Glomerular visceral epithelial cell (primary cell): Measurements from ENCODE around the gene SLC44A5.
"Not testable (repeated sequence)": the region's sequence is repeated elsewhere in the genome, so short reads cannot be mapped to it uniquely, and the experiment has no call there.

Experiments used
- DNase-seq: peaks from one replicate; pipeline ENCODE4 v3.0.0-alpha.2; 2016; ENCODE audit errors: extremely low spot score

The SLC44A5 gene

DNA sequence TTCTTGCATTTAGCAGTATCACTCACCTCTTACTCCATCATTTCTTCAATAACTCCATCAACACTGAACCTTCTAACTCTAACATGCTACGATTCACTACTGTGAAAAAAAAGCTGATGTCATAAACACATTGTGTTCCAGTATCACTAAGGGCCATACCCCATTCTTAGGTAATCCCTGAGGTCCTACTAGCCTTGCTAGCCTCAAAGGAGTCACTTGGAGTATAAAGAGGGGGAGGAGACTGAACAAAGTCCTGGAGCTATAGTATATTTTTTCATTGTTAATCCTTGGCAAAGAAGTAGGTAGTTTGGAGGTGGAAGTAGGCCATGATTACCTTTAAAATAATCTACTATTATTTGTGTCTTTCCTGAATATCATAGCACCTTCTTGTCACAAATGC, at the start of gene SLC44A5:
SLC44A5 (minus strand) TSS at position 101 of the 400 bp plus-strand sequence. CDS start 69,667 bp downstream, outside the sequence.
- DNase-seq: no peak

- no peak for DNase-seq
These were observed 45.0 kb upstream of the SLC44A5 start for GRCh38 chr1:75655931-75656330.

- not testable (repeated sequence) for DNase-seq
These were observed 36.3 kb upstream of the SLC44A5 start for GRCh38 chr1:75647183-75647582.

DNA sequence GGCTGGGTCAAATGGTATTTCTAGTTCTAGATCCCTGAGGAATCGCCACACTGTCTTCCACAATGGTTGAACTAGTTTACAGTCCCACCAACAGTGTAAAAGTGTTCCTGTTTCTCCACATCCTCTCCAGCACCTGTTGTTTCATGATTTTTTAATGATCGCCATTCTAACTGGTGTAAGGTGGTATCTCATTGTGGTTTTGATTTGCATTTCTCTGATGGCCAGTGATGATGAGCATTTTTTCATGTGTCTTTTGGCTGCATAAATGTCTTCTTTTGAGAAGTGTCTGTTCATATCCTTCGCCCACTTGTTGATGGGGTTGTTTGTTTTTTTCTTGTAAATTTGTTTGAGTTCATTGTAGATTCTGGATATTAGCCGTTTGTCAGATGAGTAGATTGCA, 34.2 kb upstream of the SLC44A5 start:
- not testable (repeated sequence) for DNase-seq

DNA sequence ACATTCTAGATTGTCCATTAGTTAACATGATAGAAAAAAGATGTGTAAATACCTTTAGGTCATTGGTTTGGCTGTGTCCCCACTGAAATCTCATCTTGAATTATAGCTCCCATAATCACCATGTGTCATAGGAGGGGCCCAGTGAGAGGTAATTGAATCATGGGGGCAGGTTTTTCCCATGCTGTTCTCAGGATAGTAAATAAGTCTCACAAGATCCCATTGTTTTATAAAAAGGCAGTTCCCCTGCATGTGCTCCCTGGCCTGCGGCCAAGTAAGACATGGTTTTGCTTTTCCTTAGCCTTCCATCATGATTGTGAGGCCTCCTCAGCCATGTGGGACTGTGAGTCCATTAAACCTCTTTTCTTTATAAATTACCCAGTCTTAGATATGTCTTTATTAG, 32.5 kb upstream of the SLC44A5 start:
- DNase-seq: no peak

DNA sequence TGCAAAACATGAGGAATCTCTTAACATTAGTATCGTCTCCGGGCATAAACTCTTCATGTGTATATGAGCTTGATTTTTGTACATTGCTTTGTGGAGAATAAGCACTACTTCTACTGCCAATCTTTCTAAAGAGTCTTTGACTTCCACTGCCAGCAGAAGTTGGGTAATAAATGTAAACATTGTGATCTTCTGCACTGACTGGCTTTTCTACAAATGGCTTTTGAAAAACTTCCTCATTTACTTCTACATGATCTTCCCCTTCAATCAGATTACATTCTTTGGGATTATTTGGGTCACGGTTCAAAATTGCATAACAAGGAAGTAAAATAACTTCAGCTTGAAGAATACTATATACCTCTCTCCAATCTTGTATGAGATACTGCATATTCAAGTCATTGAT, 30.4 kb upstream of the SLC44A5 start:
- no peak for DNase-seq

GRCh38 chr1:75640137-75640536, 29.2 kb upstream of the SLC44A5 start:
- DNase-seq: no peak

DNA sequence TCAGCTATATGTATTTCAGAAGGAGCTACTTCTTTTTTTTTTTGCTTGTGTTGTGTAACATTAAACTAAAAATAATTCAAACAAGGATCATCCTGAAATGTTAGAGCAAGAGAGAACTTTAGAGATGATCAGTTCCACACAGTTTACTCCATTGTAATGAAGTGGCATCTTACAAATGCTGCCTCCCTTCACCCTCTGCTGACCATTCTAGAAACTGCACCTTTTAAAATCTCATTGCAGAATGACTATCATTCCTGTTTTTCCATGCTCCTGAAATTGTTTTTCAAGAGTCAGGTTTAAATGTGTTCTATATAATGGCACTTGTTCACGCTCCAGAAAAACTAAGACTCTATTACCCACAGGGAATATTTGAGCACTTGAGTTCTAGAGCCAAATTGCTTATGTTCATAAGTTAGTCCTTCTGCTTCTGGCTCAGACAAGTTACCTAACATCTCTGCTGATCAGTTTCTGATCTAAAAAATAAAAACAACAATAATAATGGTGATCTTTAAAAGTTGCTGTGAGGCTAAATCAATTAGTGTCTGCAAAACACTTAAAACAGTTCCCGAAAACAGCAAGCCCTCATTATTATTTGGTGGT, 21.5 kb upstream of the SLC44A5 start:
- peak; percentile 36 for DNase-seq

DNA sequence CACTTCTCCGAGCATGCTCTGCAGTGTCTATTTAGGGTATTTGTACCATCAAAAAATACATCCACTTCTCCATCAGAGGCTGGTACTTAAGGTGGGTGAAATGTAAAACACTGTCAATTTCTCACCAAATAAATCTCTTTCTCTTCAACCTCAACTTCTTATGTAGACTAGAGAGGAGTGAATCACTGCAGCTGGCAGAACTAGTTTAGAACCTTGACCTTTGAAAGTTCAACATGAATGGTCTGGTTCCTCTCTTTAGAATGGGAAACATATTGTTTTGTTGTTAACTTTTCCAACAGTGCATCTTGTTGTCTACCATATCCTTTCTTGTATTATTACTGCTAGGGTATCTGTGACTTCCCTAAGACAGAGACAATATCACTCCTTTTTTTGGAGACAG, 20.1 kb upstream of the SLC44A5 start:
- no peak for DNase-seq

- no peak for DNase-seq
These were observed 19.2 kb upstream of the SLC44A5 start for GRCh38 chr1:75630004-75630594.

DNA sequence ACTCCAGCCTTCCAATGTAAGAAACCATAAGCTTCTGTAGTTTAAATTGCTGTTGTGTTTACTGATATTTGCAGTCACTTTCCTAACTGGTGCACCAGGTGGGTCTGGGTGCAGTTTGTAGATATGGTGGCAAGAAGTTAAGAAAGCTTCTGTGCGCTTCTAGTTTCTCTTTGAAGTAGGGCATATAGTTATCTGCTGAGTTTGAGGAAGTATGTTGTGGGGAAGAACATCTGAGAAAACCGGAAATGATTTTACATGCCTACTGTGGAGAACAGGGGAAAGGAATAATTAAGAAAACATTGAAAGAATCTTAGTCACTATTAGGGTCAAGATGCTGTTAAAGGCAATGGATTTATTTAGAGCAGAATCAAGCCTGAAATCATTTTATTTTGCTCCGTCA, 14.9 kb upstream of the SLC44A5 start:
- DNase-seq: no peak

- no peak for DNase-seq
These were observed 7.5 kb upstream of the SLC44A5 start for GRCh38 chr1:75618382-75618781.

GRCh38 chr1:75616436-75617433, 5.8 kb upstream of the SLC44A5 start:
- no peak for DNase-seq

DNA sequence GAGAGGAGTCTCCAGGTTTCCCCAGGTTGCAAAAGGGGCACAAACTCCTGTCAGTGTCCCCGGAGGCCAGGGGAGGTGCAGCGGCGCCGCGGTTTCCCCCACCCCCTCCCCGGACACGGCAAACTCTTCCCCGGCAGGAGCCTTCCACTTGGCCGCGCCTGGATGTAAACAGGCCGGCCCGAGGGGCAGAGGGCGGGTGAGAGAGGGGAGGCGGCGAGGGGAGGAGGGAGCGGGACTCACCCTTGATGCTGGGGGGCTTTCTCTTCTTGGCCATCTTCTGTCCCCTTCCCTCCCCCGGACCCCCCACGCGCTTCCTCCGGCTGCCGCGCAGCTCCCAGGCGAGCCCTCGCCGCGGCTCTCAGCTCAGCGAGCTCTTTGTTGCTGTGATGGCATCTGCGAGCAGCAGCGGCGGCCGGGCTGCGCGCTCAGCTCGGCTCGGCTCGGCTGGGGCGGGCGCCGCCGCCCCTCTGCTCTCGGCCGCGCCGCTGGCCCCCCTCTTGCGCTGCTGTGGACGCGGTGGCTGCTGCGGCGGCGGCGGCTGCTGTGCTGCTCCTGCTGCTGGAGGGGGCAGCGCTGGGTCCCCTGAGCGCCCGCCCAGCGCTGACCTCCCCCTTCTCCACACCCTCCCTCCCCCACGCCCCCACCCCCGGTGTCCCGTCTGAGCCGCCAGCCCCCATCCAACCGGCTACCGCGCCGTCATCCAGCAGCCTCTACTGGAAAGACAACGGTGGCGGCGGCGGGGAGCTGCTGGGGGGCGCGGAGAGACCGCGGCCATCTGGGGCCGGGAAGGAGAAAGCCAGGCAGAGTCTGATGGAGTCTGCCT, 4.9 kb upstream of the SLC44A5 start:
- peak; percentile 40 for DNase-seq

DNA sequence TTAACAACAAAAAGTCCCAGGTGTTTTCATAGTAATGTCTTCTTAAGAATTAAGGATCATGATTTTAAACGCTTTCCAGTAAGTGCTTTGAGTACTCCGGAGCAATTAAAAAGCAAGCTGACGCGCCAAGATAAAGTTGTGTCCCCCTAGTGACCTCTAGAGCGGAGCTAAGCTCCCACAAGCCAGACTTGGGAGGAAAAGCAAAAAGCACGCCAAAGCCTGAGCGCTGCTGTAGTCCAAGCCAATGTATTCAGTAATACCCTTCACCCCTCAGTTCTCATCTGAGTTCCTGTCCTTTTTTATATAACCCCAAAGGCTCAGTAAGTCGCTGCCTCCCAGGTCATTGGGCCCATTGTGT, 3.5 kb upstream of the SLC44A5 start:
- no peak for DNase-seq

- no peak for DNase-seq
These were observed 3.0 kb upstream of the SLC44A5 start for GRCh38 chr1:75613916-75614315.

DNA sequence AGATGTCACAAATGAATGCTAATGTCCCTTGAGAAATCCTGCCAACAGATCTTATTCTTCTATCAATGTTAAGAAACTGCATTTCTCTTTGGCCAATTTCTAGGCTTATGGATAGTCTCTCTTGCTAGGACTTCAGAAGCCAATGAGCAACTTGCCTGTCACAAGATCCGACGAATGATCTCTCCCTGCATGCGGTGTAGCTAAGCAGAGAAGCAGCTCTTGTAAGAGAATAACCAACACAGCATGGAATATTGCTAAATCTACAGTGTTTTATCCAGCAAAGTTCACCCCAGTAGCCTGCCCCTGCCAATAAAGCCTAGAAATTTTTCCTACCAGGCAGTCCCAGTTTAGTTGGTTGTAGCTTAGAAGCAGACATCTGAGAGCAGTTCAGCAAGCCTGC, 2.1 kb upstream of the SLC44A5 start:
- no peak for DNase-seq

DNA sequence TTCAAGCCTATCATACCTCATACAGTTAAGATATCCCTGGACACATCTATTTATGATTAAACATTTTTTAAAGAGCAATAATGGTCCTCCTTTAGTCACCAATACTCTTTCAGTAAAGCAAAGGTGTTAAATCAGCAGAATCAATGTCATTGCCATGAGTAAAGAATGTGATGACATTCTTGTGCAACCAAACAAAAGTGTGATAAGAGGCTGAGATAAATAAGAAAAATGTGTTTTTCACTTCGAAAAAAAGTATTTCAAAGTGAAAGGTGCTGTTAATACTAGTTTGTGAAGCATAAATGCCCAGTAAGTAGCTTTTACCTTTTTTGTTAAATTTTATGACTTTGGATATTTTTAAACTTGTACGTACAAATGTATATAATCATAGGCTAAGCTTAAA, 8.4 kb downstream of the SLC44A5 start:
- no peak for DNase-seq

- no peak for DNase-seq
These were observed 10.1 kb downstream of the SLC44A5 start for GRCh38 chr1:75600781-75601180.

- no peak for DNase-seq
These were observed 16.6 kb downstream of the SLC44A5 start for GRCh38 chr1:75594327-75594726.

DNA sequence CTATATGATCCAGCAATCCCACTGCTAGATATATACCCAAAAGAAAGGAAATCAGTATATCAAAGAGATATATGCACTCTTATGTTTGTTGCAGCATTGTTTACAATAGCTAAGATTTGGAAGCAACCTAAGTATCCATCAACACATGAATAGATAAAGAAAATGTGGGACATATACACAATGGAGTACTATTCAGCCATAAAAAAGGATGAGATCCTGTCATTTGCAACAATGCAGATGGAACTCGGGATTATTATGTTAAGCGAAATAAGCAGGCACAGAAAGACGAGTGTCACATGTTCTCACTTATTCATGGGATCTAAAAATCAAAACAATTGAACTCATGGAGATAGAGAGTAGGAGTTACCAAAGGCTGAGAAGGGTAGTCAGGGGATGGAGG, 17.5 kb downstream of the SLC44A5 start:
- not testable (repeated sequence) for DNase-seq

DNA sequence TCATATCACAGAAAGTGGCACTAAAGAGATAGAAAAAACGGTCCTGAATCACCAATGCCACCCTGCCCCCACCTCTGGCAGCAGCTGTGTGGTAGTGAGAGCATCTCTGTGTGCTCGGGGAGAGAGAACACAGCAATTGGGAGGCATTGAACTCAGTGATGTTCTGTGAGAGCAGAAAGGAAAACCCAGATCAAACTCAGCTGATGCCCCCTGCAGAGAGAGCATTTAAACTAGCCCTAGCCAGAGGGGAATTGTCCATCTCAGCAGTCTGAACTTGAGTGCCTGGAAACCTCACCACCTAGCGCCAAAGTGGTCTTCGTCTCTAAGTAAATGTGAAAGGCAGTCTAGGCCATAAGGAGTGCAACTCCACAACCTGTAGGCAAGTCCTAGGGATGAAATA, 21.3 kb downstream of the SLC44A5 start:
- DNase-seq: no peak
